Parathyroid adenoma (tissue), 2 donors: ENCODE measurements around the gene RSF1.

Experiments used
- H2AFZ ChIP-seq: fragments of 300-600 bp; sonication (generic); one replicate; pipeline ENCODE4 v1.7.0; 2017; ENCODE audit warnings: antibody characterized with exemption, mild to moderate bottlenecking
- H3K27ac ChIP-seq: fragments of 300-600 bp; sonication (generic); one replicate; pipeline ENCODE4 v1.7.0; 2017
- H3K27me3 ChIP-seq: fragments of 300-600 bp; sonication (generic); one replicate; pipeline ENCODE4 v1.7.0; 2017; ENCODE audit warnings: low read length; ENCODE audit not compliant: control insufficient read depth, insufficient read depth
- H3K36me3 ChIP-seq: fragments of 300-600 bp; sonication (generic); one replicate; pipeline ENCODE4 v1.7.0; 2017; ENCODE audit warnings: low read length; ENCODE audit not compliant: control insufficient read depth, insufficient read depth
- H3K4me1 ChIP-seq: fragments of 300-600 bp; sonication (generic); one replicate; pipeline ENCODE4 v1.7.0; 2017; ENCODE audit warnings: control low read depth
- H3K4me2 ChIP-seq: fragments of 300-600 bp; sonication (generic); one replicate; pipeline ENCODE4 v1.7.0; 2017; ENCODE audit warnings: low read length
- H3K4me3 ChIP-seq: fragments of 300-600 bp; sonication (generic); one replicate; pipeline ENCODE4 v1.7.0; 2017; ENCODE audit warnings: low read depth, low read length
- H3K79me2 ChIP-seq: fragments of 300-600 bp; sonication (generic); one replicate; pipeline ENCODE4 v1.7.0; 2017; ENCODE audit warnings: control low read depth
- H3K9ac ChIP-seq: fragments of 300-600 bp; sonication (generic); one replicate; pipeline ENCODE4 v1.7.0; 2017; ENCODE audit warnings: mild to moderate bottlenecking
- H3K9me3 ChIP-seq: fragments of 300-600 bp; sonication (generic); one replicate; pipeline ENCODE4 v1.7.0; 2017; ENCODE audit warnings: low read length; ENCODE audit not compliant: control insufficient read depth
- CTCF ChIP-seq: fragments of 300-600 bp; sonication (generic); IDR thresholded peaks from one replicate; pipeline ENCODE4 v1.7.0; 2017; ENCODE audit warnings: antibody characterized with exemption, mild to moderate bottlenecking
- donor health status: primary hyperparathyroidism.

RSF1 gene

GRCh38 chr11:77749232-77749631 is 71.3 kb downstream of the RSF1 start:
- Histone ChIP-seq H3K79me2 (peaks cover 17% of the 10 kb centered on the region), H3K4me3 (no peak overlapping the region), H3K4me2 (no peak overlapping the region), H3K27me3 (no peaks in the 10 kb centered on the region), H3K4me1 (no peaks in the 10 kb centered on the region), H2AFZ (no peak overlapping the region), H3K27ac (no peak overlapping the region), H3K36me3 (no peaks in the 10 kb centered on the region), H3K9me3 (no peaks in the 10 kb centered on the region), H3K9ac (no peak overlapping the region)
- TF ChIP-seq CTCF = no peak

DNA sequence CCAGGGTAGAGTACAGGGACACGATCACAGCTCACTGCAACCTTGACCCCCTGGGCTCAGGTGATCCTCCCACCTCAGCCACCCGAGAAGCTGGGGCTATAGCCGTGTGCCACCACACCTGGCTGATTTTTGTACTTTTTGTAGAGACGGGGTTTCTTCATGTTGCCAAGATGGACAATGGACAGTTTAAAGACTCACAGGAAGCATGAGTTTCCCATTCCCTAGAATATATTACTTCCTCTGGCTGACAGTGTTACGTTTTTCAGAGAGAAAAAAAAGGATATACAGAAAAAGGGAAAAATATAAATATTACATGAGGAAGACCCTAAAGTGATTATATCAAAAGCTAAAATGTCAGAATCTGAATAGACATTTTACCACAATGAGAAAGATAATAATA is 72.3 kb downstream of the RSF1 start:
- no peaks in the 10 kb centered on the region for H3K36me3 ChIP-seq
- no peak overlapping the region for H3K27ac ChIP-seq
- no peaks in the 10 kb centered on the region for H3K27me3 ChIP-seq
- TF ChIP-seq CTCF = no peak
- H3K9me3 ChIP-seq = no peaks in the 10 kb centered on the region
- no peak overlapping the region for H3K9ac ChIP-seq
- no peak overlapping the region for H3K4me2 ChIP-seq
- H3K4me3 ChIP-seq = no peak overlapping the region
- H3K79me2 ChIP-seq = peaks cover 14% of the 10 kb centered on the region
- no peak overlapping the region for H2AFZ ChIP-seq
- H3K4me1 ChIP-seq = no peaks in the 10 kb centered on the region

- no peak overlapping the region for H3K27ac ChIP-seq
- no peak overlapping the region for H3K9ac ChIP-seq
- H3K9me3 ChIP-seq = no peaks in the 10 kb centered on the region
- H3K4me3 ChIP-seq = no peak overlapping the region
- H2AFZ ChIP-seq = no peak overlapping the region
- no peak for TF ChIP-seq CTCF
- H3K4me1 ChIP-seq = no peaks in the 10 kb centered on the region
- no peak overlapping the region for H3K4me2 ChIP-seq
- peaks cover 12% of the 10 kb centered on the region for H3K79me2 ChIP-seq
- H3K27me3 ChIP-seq = no peaks in the 10 kb centered on the region
- no peaks in the 10 kb centered on the region for H3K36me3 ChIP-seq
Measured at GRCh38 chr11:77747381-77747969, 73.0 kb downstream of the RSF1 start.

DNA sequence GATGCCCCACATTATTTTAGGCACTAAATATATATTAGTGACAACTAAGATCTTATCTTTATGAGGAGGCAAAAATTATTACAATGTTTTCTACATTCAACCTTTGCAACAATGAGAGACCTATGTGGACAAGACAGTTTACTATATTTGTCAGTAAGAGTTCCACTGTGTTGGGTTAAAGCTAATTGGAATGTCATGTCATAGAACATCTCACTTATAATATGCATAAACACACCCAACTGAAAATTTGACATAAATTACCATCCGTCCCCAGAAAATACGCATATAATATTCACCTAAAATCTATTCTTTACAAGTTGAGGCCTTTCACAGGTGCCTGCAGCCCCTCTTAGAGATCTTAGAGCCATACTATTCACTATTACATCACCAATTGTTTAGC is 84.0 kb downstream of the RSF1 start:
- Histone ChIP-seq H3K27ac (no peak overlapping the region), H3K9me3 (no peaks in the 10 kb centered on the region), H3K4me1 (no peaks in the 10 kb centered on the region), H3K9ac (no peak overlapping the region), H3K27me3 (no peaks in the 10 kb centered on the region), H2AFZ (no peak overlapping the region), H3K4me2 (no peak overlapping the region), H3K36me3 (no peaks in the 10 kb centered on the region), H3K79me2 (no peaks in the 10 kb centered on the region), H3K4me3 (no peak overlapping the region)
- TF ChIP-seq CTCF = no peak

GRCh38 chr11:77734890-77735289 is 85.6 kb downstream of the RSF1 start:
- Histone ChIP-seq H3K27me3 (no peaks in the 10 kb centered on the region), H3K36me3 (no peaks in the 10 kb centered on the region), H3K79me2 (no peaks in the 10 kb centered on the region), H3K4me3 (no peak overlapping the region), H3K9me3 (no peaks in the 10 kb centered on the region), H3K4me1 (no peaks in the 10 kb centered on the region), H2AFZ (no peak overlapping the region), H3K4me2 (no peak overlapping the region), H3K27ac (no peak overlapping the region), H3K9ac (no peak overlapping the region)
- no peak for TF ChIP-seq CTCF
